CD4-positive, alpha-beta T cell treated with Interleukin-12 subunit alpha and Interleukin-12 subunit beta, for 1 hour (primary cell): ENCODE data around the gene DCC.

Experiments
- DNase-seq: peaks from one replicate; pipeline ENCODE4 v3.0.0-alpha.2; 2020

The DCC gene

GRCh38 chr18:52715991-52716390, 376.0 kb downstream of the DCC start:
- DNase-seq: no peak

GRCh38 chr18:52716973-52717372, 377.0 kb downstream of the DCC start:
- no peak for DNase-seq

GRCh38 chr18:52722904-52723303, 382.9 kb downstream of the DCC start:
- no peak for DNase-seq

GRCh38 chr18:52723550-52723970, 383.6 kb downstream of the DCC start:
- no peak for DNase-seq

GRCh38 chr18:52730972-52731619, 391.1 kb downstream of the DCC start:
- no peak for DNase-seq

- no peak for DNase-seq
Measured at GRCh38 chr18:52738946-52739345, 398.9 kb downstream of the DCC start.

GRCh38 chr18:52746986-52747385, 407.0 kb downstream of the DCC start:
- no peak for DNase-seq

- no peak for DNase-seq
Measured at GRCh38 chr18:52747869-52748268, 407.9 kb downstream of the DCC start.

GRCh38 chr18:52748343-52748742, 408.3 kb downstream of the DCC start:
- no peak for DNase-seq

- no peak for DNase-seq
Measured at GRCh38 chr18:52749542-52749941, 409.5 kb downstream of the DCC start.

- no peak for DNase-seq
Measured at GRCh38 chr18:52750995-52751394, 411.0 kb downstream of the DCC start.

GRCh38 chr18:52764316-52764715, 424.3 kb downstream of the DCC start:
- DNase-seq: no peak

GRCh38 chr18:52766002-52766545, 426.1 kb downstream of the DCC start:
- no peak for DNase-seq

- no peak for DNase-seq
Measured at GRCh38 chr18:52781113-52781512, 441.1 kb downstream of the DCC start.

- no peak for DNase-seq
Measured at GRCh38 chr18:52791321-52791720, 451.3 kb downstream of the DCC start.

- no peak for DNase-seq
Measured at GRCh38 chr18:52812834-52813233, 472.8 kb downstream of the DCC start.

- DNase-seq: no peak
Measured at GRCh38 chr18:52813635-52814416, 473.8 kb downstream of the DCC start.

GRCh38 chr18:52815651-52816050, 475.7 kb downstream of the DCC start:
- no peak for DNase-seq

GRCh38 chr18:52816121-52816520, 476.1 kb downstream of the DCC start:
- no peak for DNase-seq

- no peak for DNase-seq
Measured at GRCh38 chr18:52822160-52822559, 482.2 kb downstream of the DCC start.

- no peak for DNase-seq
Measured at GRCh38 chr18:52824126-52824525, 484.1 kb downstream of the DCC start.

GRCh38 chr18:52826994-52827393, 487.0 kb downstream of the DCC start:
- DNase-seq: no peak

GRCh38 chr18:52829320-52829719, 489.3 kb downstream of the DCC start:
- no peak for DNase-seq

GRCh38 chr18:52829876-52830405, 489.9 kb downstream of the DCC start:
- DNase-seq: no peak
